ENCODE measurements around the gene PRKG1. TPM values are rescaled to one million over a fixed set of nuclear protein-coding genes. Genes with fewer than 3 reads are reported as not detected.

Gene PRKG1
- total RNA-seq, 1 experiment from 2014 or later = 0.21 TPM

GRCh38 chr10:52258799-52259425 is 1184.6 kb downstream of the PRKG1 start:
- no TSS peak for BruUV-seq (replicated peaks)
- intact Hi-C loops (cut with micrococcal nuclease; ENCODE audit: unreplicated experiment) = no loop called here
- H3K27ac Mint-ChIP-seq (ENCODE audit: unreplicated experiment) = no peak overlapping the region
- H3K36me3 Mint-ChIP-seq (ENCODE audit: insufficient read depth, unreplicated experiment) = no peaks in the 10 kb centered on the region
- no peak for TF ChIP-seq CTCF (IDR thresholded peaks at IDR 0.05; ENCODE audit: unreplicated experiment)
- H3K4me3 Mint-ChIP-seq (ENCODE audit: low read depth, unreplicated experiment) = no peak overlapping the region
- peaks cover 10% of the 10 kb centered on the region for H3K4me1 Mint-ChIP-seq (ENCODE audit: low read depth, unreplicated experiment)
- DNase-seq = no peak
- CTCF ChIA-PET = interaction anchor here (0.7 to 1.1 kb wide), 2 partner anchors 8 to 55 kb away, joined by 3 to 4 read pairs; partner anchors contain the start of gene DKK1
- H3K9me3 Mint-ChIP-seq (ENCODE audit: low read depth, unreplicated experiment) = no peaks in the 10 kb centered on the region
- no peaks in the 10 kb centered on the region for H3K27me3 Mint-ChIP-seq (ENCODE audit: unreplicated experiment)

DNA sequence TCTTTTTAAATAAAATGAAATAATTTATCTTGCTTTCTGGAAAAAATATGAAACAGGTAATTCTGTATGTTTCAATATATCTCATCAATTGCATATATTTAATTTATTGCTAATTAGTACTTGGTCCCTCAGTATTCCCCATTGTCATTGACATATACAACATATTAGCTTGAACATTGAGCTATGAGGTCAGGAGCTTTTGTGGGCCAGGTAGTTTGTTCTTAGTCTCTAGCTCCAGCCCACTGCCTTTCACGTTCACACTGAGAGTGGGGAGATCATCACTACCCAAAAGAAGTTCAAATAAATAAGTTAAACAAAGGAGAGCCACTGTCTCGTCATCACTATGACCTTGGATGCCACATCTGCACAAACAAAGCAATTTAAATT is 1185.1 kb downstream of the PRKG1 start:
- peaks cover 10% of the 10 kb centered on the region for H3K4me1 Mint-ChIP-seq (ENCODE audit: low read depth, unreplicated experiment)
- intact Hi-C loops (cut with micrococcal nuclease; ENCODE audit: unreplicated experiment) = no loop called here
- CTCF ChIA-PET = interaction anchor here (0.7 to 1.1 kb wide), 2 partner anchors 9 to 54 kb away, joined by 3 to 4 read pairs; partner anchors contain the start of gene DKK1
- no peaks in the 10 kb centered on the region for H3K9me3 Mint-ChIP-seq (ENCODE audit: low read depth, unreplicated experiment)
- H3K27me3 Mint-ChIP-seq (ENCODE audit: unreplicated experiment) = no peaks in the 10 kb centered on the region
- TF ChIP-seq CTCF (IDR thresholded peaks at IDR 0.05; ENCODE audit: unreplicated experiment) = no peak
- no peaks in the 10 kb centered on the region for H3K36me3 Mint-ChIP-seq (ENCODE audit: insufficient read depth, unreplicated experiment)
- no peak overlapping the region for H3K27ac Mint-ChIP-seq (ENCODE audit: unreplicated experiment)
- no peak for DNase-seq
- BruUV-seq (replicated peaks) = no TSS peak
- no peak overlapping the region for H3K4me3 Mint-ChIP-seq (ENCODE audit: low read depth, unreplicated experiment)

- H3K4me3 Mint-ChIP-seq (ENCODE audit: low read depth, unreplicated experiment) = no peak overlapping the region
- no peak for DNase-seq
- H3K4me1 Mint-ChIP-seq (ENCODE audit: low read depth, unreplicated experiment) = peaks cover 10% of the 10 kb centered on the region
- no TSS peak for BruUV-seq (replicated peaks)
- no peaks in the 10 kb centered on the region for H3K36me3 Mint-ChIP-seq (ENCODE audit: insufficient read depth, unreplicated experiment)
- no peaks in the 10 kb centered on the region for H3K9me3 Mint-ChIP-seq (ENCODE audit: low read depth, unreplicated experiment)
- no peaks in the 10 kb centered on the region for H3K27me3 Mint-ChIP-seq (ENCODE audit: unreplicated experiment)
- CTCF ChIA-PET = no interaction called here
- no peak for TF ChIP-seq CTCF (IDR thresholded peaks at IDR 0.05; ENCODE audit: unreplicated experiment)
- H3K27ac Mint-ChIP-seq (ENCODE audit: unreplicated experiment) = no peak overlapping the region
- intact Hi-C loops (cut with micrococcal nuclease; ENCODE audit: unreplicated experiment) = no loop called here
These were observed 1187.1 kb downstream of the PRKG1 start for GRCh38 chr10:52261362-52261761.

DNA sequence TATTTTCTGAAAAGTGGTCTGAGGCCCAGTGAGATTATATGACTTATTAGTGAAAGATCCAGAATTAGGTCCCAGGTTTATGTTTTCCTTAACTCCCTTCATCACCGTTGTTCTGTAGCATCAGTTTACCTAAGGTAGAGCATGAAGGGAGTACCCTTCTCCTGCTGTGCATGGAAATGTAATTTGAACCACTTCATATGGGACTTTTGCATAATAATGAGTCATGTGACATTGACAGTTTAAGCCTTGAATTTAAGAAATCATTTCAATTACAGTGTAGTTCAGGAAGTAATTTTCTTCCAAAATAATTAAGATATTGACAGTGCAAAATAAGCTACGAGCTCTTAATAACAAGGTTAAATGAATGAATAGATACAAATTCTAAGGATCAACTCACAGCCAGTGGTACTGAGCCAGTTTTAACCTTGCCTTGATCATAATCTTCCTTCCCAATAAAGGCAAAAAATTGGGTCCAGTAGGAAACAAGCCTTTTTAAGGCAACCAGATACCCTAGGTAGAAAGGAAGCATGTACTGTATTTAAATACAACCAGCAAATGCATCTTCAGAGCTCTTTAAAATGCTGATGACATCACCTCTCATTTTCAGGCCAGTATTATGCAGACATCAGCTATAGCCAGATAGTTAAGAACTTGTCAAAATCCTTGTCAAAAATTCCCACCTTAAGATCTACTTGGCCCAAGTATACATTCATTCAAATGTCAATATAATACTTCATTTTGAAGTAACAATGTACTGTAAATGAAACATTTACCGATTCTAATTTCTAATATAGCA is 1191.0 kb downstream of the PRKG1 start:
- CTCF ChIA-PET = no interaction called here

More for the DNA sequence above, 1191.0 kb downstream of the PRKG1 start:
- no peaks in the 10 kb centered on the region for H3K27me3 Mint-ChIP-seq (ENCODE audit: unreplicated experiment)
- no peaks in the 10 kb centered on the region for H3K9me3 Mint-ChIP-seq (ENCODE audit: low read depth, unreplicated experiment)
- no peak for TF ChIP-seq CTCF (IDR thresholded peaks at IDR 0.05; ENCODE audit: unreplicated experiment)
- no TSS peak for BruUV-seq (replicated peaks)
- intact Hi-C loops (cut with micrococcal nuclease; ENCODE audit: unreplicated experiment) = no loop called here
- H3K4me3 Mint-ChIP-seq (ENCODE audit: low read depth, unreplicated experiment) = no peak overlapping the region
- no peak for DNase-seq
- no peaks in the 10 kb centered on the region for H3K4me1 Mint-ChIP-seq (ENCODE audit: low read depth, unreplicated experiment)
- H3K27ac Mint-ChIP-seq (ENCODE audit: unreplicated experiment) = no peak overlapping the region
- H3K36me3 Mint-ChIP-seq (ENCODE audit: insufficient read depth, unreplicated experiment) = no peaks in the 10 kb centered on the region
